HepG2 (cell line): Measurements from ENCODE around the gene HES1. TPM values are rescaled to one million over a fixed set of nuclear protein-coding genes. Genes with fewer than 3 reads are reported as not detected.

Source experiments
- ERF ChIP-seq: IDR thresholded peaks from 2 replicates; pipeline ENCODE4 v1.6.1; 2018; ENCODE audit warnings: missing biosample characterization, missing genetic modification reagents
- GABPB1 ChIP-seq: IDR thresholded peaks from 2 replicates; pipeline ENCODE4 v1.6.1; 2016; ENCODE audit warnings: mild to moderate bottlenecking, missing genetic modification reagents, moderate library complexity, missing compliant biosample characterization
- GATAD2A ChIP-seq: IDR thresholded peaks from 2 replicates; pipeline ENCODE4 v1.6.1; 2016
- HOXA5 ChIP-seq: sonication (generic); formaldehyde crosslinking; IDR thresholded peaks from 2 replicates; pipeline ENCODE4 v1.4.0; 2020; ENCODE audit warnings: missing genetic modification reagents
- KAT7 ChIP-seq: IDR thresholded peaks from 2 replicates; pipeline ENCODE4 v1.6.1; 2018; ENCODE audit warnings: borderline replicate concordance, missing compliant biosample characterization
- ONECUT2 ChIP-seq: sonication (generic); formaldehyde crosslinking; IDR thresholded peaks from 2 replicates; pipeline ENCODE4 v1.4.0; 2020; ENCODE audit warnings: missing genetic modification reagents
- SOX6 ChIP-seq, 2 experiments: fragments of 450-650 bp in 1 of 2; sonication (generic) in 1 of 2; formaldehyde crosslinking in 1 of 2; IDR thresholded peaks; 2 replicates each; pipeline versions ENCODE4 v1.4.0 to v1.6.1; 2017 to 2020; ENCODE audit warnings: antibody characterized with exemption in 1 of 2, mild to moderate bottlenecking in 1 of 2, missing genetic modification reagents in 1 of 2
- ZBTB1 ChIP-seq: sonication (generic); formaldehyde crosslinking; IDR thresholded peaks from 2 replicates; pipeline ENCODE4 v1.4.0; 2020; ENCODE audit warnings: missing genetic modification reagents, borderline replicate concordance
- ZNF317 ChIP-seq: sonication (generic); formaldehyde crosslinking; IDR thresholded peaks from 2 replicates; pipeline ENCODE4 v1.5.0; 2020; ENCODE audit warnings: mild to moderate bottlenecking, missing genetic modification reagents
- ZSCAN21 ChIP-seq: sonication (generic); formaldehyde crosslinking; IDR thresholded peaks from 2 replicates; pipeline ENCODE4 v1.8.0; 2022; ENCODE audit warnings: mild to moderate bottlenecking, missing genetic modification reagents, moderate library complexity, borderline replicate concordance
- ZSCAN25 ChIP-seq: sonication (generic); formaldehyde crosslinking; IDR thresholded peaks from 2 replicates; pipeline ENCODE4 v1.8.0; 2022; ENCODE audit warnings: mild to moderate bottlenecking, missing genetic modification reagents
- polyA plus RNA-seq, 8 experiments: library from polyadenylated mRNA; depleted of rRNA in 3 of 8; stranded (reverse) in 7 of 8; unstranded in 1 of 8; fragments of >200 nt; fragmentation: Illumina TruSeq in 4 of 8; extraction: Trizol in 4 of 8; gene quantifications; 2 replicates each; pipeline versions ENCODE4 v1.2.1 to v1.2.3, GENCODE V29; 2011 to 2016; ENCODE audit warnings: low read depth in 4 of 8, missing spikeins in 1 of 8, mixed read lengths in 1 of 8; ENCODE audit not compliant: insufficient read depth in 1 of 8
- total RNA-seq, 5 experiments: library from RNA; depleted of rRNA; stranded (reverse); fragments of >200 nt; fragmentation: Illumina TruSeq; extraction: Trizol; gene quantifications; 2 replicates each; pipeline ENCODE4 v1.2.3, GENCODE V29; 2016; ENCODE audit warnings: low read depth in 1 of 5
- TF ChIP-seq, protein P1 (sequence below): sonication (generic); formaldehyde crosslinking; conservative IDR thresholded peaks from 2 replicates; pipeline ENCODE4 v1.8.0; 2022; ENCODE audit warnings: low read depth, missing genetic modification reagents
- TF ChIP-seq, protein P2 (sequence below): IDR thresholded peaks from 2 replicates; pipeline ENCODE4 v1.6.1; 2012; ENCODE audit warnings: low read length, improper control_type of control experiment
- TF ChIP-seq, protein P3 (sequence below): IDR thresholded peaks from 2 replicates; pipeline ENCODE4 v1.6.1; 2016; ENCODE audit warnings: control low read depth
- TF ChIP-seq, protein P4 (sequence below): sonication (generic); formaldehyde crosslinking; conservative IDR thresholded peaks from 2 replicates; pipeline ENCODE4 v1.8.0; 2022; ENCODE audit warnings: mild to moderate bottlenecking, moderate library complexity, missing genetic modification reagents
- TF ChIP-seq, protein P5 (sequence below): IDR thresholded peaks from 2 replicates; pipeline ENCODE4 v1.6.1; 2016; ENCODE audit warnings: missing biosample characterization, missing genetic modification reagents, low read depth

The HES1 gene
- total and polyA plus RNA-seq, 2 of the 13 experiments (the other 11 are each of a cell fraction or from before 2014, with no cell fraction given) = 15.4 to 19.8 TPM

DNA sequence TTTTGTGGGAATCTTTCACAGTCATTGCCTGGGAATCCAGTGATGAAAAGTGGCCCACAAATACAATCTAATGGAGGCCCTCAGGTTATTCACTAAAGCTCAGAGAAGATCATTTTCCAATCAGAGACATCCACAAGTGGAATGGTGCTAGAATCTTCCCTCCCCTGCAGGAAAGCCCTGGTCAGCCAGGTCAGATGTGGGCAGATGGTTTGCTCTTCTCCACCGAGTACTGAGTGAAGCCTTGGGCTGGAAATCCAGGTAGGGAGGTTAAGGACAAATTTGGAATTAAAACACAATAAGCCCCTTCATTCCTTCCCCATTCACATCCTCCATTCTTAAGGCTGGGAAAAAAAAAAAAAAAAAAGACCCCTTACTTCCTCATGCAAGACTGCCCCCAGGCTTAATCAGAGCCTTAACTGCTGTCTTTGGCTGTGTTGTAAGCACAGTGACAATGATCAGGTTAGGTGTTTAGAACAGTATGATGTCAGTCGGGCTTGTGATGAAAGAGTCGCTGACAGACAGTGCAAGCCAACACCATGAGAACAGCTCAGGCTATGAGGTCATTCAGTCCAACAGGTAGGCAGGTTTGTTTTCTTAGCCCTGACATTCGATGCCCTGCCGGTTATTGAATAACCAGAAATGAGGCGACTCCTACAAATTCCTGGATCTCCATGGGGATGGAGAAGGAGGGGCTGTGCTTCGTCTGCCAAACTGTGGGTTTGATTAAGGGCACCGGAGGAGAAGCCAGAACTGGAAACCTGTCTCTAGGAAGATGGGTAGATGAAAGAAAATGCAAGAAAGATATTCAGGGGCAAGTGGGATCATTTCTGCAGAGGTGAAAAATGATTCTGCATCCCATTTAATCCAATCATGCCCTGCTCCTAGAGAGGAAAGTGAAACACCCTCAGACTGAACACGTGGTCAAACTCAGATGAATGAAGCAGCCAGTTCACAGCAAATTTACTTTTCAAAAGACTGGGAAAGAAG lies 23.5 kb upstream of the HES1 start (continued):
- TF ChIP-seq HOXA5 (CRISPR knock-in tag) = no peak
- TF ChIP-seq ZSCAN25 (CRISPR knock-in tag) = no peak
- TF ChIP-seq KAT7 = no peak
- no peak for TF ChIP-seq ZNF317 (CRISPR knock-in tag)
- no peak for TF ChIP-seq SOX6 (IDR thresholded peaks at IDR 0.05)
- peak; percentile 87 for TF ChIP-seq SOX6 (CRISPR knock-in tag; IDR thresholded peaks at IDR 0.05)
- TF ChIP-seq, protein P1, sequence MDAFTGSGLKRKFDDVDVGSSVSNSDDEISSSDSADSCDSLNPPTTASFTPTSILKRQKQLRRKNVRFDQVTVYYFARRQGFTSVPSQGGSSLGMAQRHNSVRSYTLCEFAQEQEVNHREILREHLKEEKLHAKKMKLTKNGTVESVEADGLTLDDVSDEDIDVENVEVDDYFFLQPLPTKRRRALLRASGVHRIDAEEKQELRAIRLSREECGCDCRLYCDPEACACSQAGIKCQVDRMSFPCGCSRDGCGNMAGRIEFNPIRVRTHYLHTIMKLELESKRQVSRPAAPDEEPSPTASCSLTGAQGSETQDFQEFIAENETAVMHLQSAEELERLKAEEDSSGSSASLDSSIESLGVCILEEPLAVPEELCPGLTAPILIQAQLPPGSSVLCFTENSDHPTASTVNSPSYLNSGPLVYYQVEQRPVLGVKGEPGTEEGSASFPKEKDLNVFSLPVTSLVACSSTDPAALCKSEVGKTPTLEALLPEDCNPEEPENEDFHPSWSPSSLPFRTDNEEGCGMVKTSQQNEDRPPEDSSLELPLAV (CRISPR knock-in tag) = no peak
- TF ChIP-seq ERF (CRISPR knock-in tag) = peak; percentile 56; the same call in 1 of the 2 replicates
- TF ChIP-seq, protein P2, sequence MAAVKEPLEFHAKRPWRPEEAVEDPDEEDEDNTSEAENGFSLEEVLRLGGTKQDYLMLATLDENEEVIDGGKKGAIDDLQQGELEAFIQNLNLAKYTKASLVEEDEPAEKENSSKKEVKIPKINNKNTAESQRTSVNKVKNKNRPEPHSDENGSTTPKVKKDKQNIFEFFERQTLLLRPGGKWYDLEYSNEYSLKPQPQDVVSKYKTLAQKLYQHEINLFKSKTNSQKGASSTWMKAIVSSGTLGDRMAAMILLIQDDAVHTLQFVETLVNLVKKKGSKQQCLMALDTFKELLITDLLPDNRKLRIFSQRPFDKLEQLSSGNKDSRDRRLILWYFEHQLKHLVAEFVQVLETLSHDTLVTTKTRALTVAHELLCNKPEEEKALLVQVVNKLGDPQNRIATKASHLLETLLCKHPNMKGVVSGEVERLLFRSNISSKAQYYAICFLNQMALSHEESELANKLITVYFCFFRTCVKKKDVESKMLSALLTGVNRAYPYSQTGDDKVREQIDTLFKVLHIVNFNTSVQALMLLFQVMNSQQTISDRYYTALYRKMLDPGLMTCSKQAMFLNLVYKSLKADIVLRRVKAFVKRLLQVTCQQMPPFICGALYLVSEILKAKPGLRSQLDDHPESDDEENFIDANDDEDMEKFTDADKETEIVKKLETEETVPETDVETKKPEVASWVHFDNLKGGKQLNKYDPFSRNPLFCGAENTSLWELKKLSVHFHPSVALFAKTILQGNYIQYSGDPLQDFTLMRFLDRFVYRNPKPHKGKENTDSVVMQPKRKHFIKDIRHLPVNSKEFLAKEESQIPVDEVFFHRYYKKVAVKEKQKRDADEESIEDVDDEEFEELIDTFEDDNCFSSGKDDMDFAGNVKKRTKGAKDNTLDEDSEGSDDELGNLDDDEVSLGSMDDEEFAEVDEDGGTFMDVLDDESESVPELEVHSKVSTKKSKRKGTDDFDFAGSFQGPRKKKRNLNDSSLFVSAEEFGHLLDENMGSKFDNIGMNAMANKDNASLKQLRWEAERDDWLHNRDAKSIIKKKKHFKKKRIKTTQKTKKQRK = no peak
- TF ChIP-seq, protein P3, sequence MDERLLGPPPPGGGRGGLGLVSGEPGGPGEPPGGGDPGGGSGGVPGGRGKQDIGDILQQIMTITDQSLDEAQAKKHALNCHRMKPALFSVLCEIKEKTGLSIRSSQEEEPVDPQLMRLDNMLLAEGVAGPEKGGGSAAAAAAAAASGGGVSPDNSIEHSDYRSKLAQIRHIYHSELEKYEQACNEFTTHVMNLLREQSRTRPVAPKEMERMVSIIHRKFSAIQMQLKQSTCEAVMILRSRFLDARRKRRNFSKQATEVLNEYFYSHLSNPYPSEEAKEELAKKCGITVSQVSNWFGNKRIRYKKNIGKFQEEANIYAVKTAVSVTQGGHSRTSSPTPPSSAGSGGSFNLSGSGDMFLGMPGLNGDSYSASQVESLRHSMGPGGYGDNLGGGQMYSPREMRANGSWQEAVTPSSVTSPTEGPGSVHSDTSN (CRISPR knock-in tag) = peak; percentile 50; the same call in 1 of the 2 replicates
- TF ChIP-seq ONECUT2 (CRISPR knock-in tag) = no peak
- TF ChIP-seq ZSCAN21 = no peak; the same call in 1 of the 2 replicates
- TF ChIP-seq GATAD2A (CRISPR knock-in tag) = peak; percentile 89
- TF ChIP-seq GABPB1 (CRISPR knock-in tag) = no peak
- TF ChIP-seq ZBTB1 (CRISPR knock-in tag) = no peak
- TF ChIP-seq, protein P4, sequence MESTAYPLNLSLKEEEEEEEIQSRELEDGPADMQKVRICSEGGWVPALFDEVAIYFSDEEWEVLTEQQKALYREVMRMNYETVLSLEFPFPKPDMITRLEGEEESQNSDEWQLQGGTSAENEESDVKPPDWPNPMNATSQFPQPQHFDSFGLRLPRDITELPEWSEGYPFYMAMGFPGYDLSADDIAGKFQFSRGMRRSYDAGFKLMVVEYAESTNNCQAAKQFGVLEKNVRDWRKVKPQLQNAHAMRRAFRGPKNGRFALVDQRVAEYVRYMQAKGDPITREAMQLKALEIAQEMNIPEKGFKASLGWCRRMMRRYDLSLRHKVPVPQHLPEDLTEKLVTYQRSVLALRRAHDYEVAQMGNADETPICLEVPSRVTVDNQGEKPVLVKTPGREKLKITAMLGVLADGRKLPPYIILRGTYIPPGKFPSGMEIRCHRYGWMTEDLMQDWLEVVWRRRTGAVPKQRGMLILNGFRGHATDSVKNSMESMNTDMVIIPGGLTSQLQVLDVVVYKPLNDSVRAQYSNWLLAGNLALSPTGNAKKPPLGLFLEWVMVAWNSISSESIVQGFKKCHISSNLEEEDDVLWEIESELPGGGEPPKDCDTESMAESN = no peak; the same call in 1 of the 2 replicates
- TF ChIP-seq, protein P5, sequence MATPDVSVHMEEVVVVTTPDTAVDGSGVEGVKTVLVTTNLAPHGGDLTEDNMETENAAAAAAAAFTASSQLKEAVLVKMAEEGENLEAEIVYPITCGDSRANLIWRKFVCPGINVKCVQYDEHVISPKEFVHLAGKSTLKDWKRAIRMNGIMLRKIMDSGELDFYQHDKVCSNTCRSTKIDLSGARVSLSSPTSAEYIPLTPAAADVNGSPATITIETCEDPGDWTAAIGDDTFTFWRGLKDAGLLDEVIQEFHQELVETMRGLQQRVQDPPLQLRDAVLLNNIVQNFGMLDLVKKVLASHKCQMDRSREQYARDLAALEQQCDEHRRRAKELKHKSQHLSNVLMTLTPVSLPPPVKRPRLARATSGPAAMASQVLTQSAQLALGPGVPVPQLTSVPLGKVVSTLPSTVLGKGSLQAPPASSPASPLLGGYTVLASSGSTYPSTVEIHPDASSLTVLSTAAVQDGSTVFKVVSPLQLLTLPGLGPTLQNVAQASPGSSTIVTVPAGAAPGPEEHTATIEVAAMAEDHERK (CRISPR knock-in tag) = no peak
